HCT116 (cell line): ENCODE measurements around the gene NPFFR1. TPM values are rescaled to one million over a fixed set of nuclear protein-coding genes. Genes with fewer than 3 reads are reported as not detected.

Source experiments
- ATAC-seq: fragments of 200-7000 bp; cut with Tn5 transposase; 2 replicates; pipeline ENCODE4 v1.9.1; 2020; ENCODE audit warnings: mild to moderate bottlenecking, moderate library complexity
- BruUV-seq: library from RNA; stranded (reverse); fragments of 400-500 nt; replicated peaks from 2 replicates; lab custom pipeline; 2021; lab: Mats Ljungman, UMichigan
- CTCF ChIA-PET: fragments of 300-600 bp; sonication (Branson Sonifier 250); formaldehyde crosslinking; loops from one replicate; lab custom pipeline; 2021; ENCODE audit warnings: antibody characterized with exemption; lab: Charles Lee
- POLR2A ChIA-PET: fragments of 300-600, 350-600 bp; sonication (Branson Sonifier 250); formaldehyde crosslinking; loops from one replicate; lab custom pipeline; 2021; ENCODE audit warnings: antibody characterized with exemption; lab: Charles Lee
- RAD21 ChIA-PET, 2 experiments: fragments of 300-600 bp; sonication (Branson Sonifier 250); formaldehyde crosslinking; loops; one replicate each; lab custom pipeline; 2023; ENCODE audit warnings: low total read pairs in 2 of 2; ENCODE audit not compliant: uncharacterized antibody in 2 of 2, unreplicated experiment in 2 of 2, low non-redundant PET in 1 of 2; lab: Charles Lee
- DNase-seq: peaks from one replicate; pipeline ENCODE4 v3.0.0-alpha.2; 2010; ENCODE audit warnings: low read depth, low spot score
- H2AFZ ChIP-seq: fragments of 200-600 bp; shearing (Covaris generic), sonication (generic); 2 replicates; pipeline ENCODE4 v1.6.1; 2017; ENCODE audit warnings: low read depth, mixed run types, mixed read lengths, antibody characterized with exemption, low read length; ENCODE audit not compliant: poor library complexity, severe bottlenecking
- H3K27ac ChIP-seq: 2 replicates; pipeline ENCODE4 v1.5.1; 2012; ENCODE audit warnings: low read depth, low read length
- H3K27me3 ChIP-seq: fragments of 200-600 bp; sonication (generic); 2 replicates; pipeline ENCODE4 v1.6.1; 2016; ENCODE audit warnings: mixed run types, low read length, mixed read lengths; ENCODE audit not compliant: insufficient read depth
- H3K36me3 ChIP-seq, 2 experiments: fragments of 200-500 bp in 1 of 2; fragments of 200-600 bp in 1 of 2; sonication (Bioruptor generic) in 1 of 2; sonication (generic) in 1 of 2; 2 replicates each; pipeline versions ENCODE4 v1.5.1 to v1.6.1; 2014 to 2016; ENCODE audit warnings: low read length in 2 of 2, inconsistent platforms in 1 of 2, mixed read lengths in 1 of 2, mixed run types in 1 of 2; ENCODE audit not compliant: insufficient read depth in 2 of 2, control insufficient read depth in 1 of 2
- H3K4me1 ChIP-seq, 2 experiments: fragments of 200-600 bp in 1 of 2; sonication (generic) in 1 of 2; 2 replicates each; pipeline versions ENCODE4 v1.5.1 to v1.6.1; 2012 to 2017; ENCODE audit warnings: low read length in 2 of 2, inconsistent platforms in 1 of 2, mild to moderate bottlenecking in 1 of 2, mixed read lengths in 1 of 2, mixed run types in 1 of 2, moderate library complexity in 1 of 2; ENCODE audit not compliant: insufficient read depth in 2 of 2, control insufficient read depth in 1 of 2
- H3K4me2 ChIP-seq: fragments of 200-600 bp; sonication (generic); 2 replicates; pipeline ENCODE4 v1.6.1; 2017; ENCODE audit warnings: mixed run types, low read length, mixed read lengths
- H3K4me3 ChIP-seq, 2 experiments: fragments of 200-600 bp in 1 of 2; sonication (generic) in 1 of 2; replicated peaks in 1 of 2; 2 replicates each; pipeline ENCODE4 v1.5.1; 2011 to 2016; ENCODE audit warnings: low read length in 2 of 2, control low read depth in 1 of 2, low read depth in 1 of 2, mild to moderate bottlenecking in 1 of 2, mixed read lengths in 1 of 2, mixed run types in 1 of 2
- H3K79me2 ChIP-seq: fragments of 200-600 bp; sonication (generic); 2 replicates; pipeline ENCODE4 v1.6.1; 2017; ENCODE audit warnings: mild to moderate bottlenecking, mixed run types, low read length, moderate library complexity, mixed read lengths; ENCODE audit not compliant: insufficient read depth
- H3K9ac ChIP-seq: fragments of 200-600 bp; sonication (generic); 2 replicates; pipeline ENCODE4 v1.6.1; 2016; ENCODE audit warnings: low read length, mixed read lengths
- H3K9me2 ChIP-seq: fragments of 200-600 bp; sonication (generic), shearing (Covaris generic); 2 replicates; pipeline ENCODE4 v1.6.1; 2017; ENCODE audit warnings: mixed run types, mild to moderate bottlenecking, moderate library complexity; ENCODE audit not compliant: insufficient read depth
- H3K9me3 ChIP-seq, 2 experiments: fragments of 200-500 bp in 1 of 2; fragments of 200-600 bp in 1 of 2; sonication (Bioruptor generic) in 1 of 2; sonication (generic) in 1 of 2; 2 replicates each; pipeline ENCODE4 v1.6.1; 2014 to 2017; ENCODE audit warnings: low read length in 2 of 2, mixed read lengths in 2 of 2, inconsistent platforms in 1 of 2, low read depth in 1 of 2, mild to moderate bottlenecking in 1 of 2, mixed run types in 1 of 2, moderate library complexity in 1 of 2; ENCODE audit not compliant: control insufficient read depth in 1 of 2, insufficient read depth in 1 of 2
- H4K20me1 ChIP-seq: fragments of 200-600 bp; sonication (generic), shearing (Covaris generic); 2 replicates; pipeline ENCODE4 v1.6.1; 2017; ENCODE audit warnings: mixed run types, mild to moderate bottlenecking, moderate library complexity; ENCODE audit not compliant: insufficient read depth
- EGR1 ChIP-seq: IDR thresholded peaks from 2 replicates; pipeline ENCODE4 v1.6.1; 2012; ENCODE audit warnings: low read depth
- SIN3A ChIP-seq: IDR thresholded peaks from 2 replicates; pipeline ENCODE4 v1.6.1; 2012; ENCODE audit warnings: low read depth
- intact Hi-C: fragments of 100-400 bp; cut with micrococcal nuclease; formaldehyde crosslinking; loops from 2 replicates; pipeline ENCODE4 v1.10.0; 2022
- total RNA-seq: library from RNA; stranded (reverse); gene quantifications from one replicate; pipeline ENCODE4 v1.2.1, GENCODE V29; 2021; ENCODE audit not compliant: unreplicated experiment
- TF ChIP-seq, protein P1 (sequence below): IDR thresholded peaks from 2 replicates; pipeline ENCODE4 v1.6.1; 2012
- TF ChIP-seq, protein P2 (sequence below): IDR thresholded peaks from 2 replicates; pipeline ENCODE4 v1.6.1; 2012; ENCODE audit warnings: low read depth
- TF ChIP-seq, protein P3 (sequence below): IDR thresholded peaks from 2 replicates; pipeline ENCODE4 v1.6.1; 2012

Gene NPFFR1
- total RNA-seq, 1 experiment from 2014 or later = 0.02 TPM

GRCh38 chr10:70306886-70307520 lies 23.2 kb upstream of the NPFFR1 start:
- no peaks in the 10 kb centered on the region for H3K36me3 ChIP-seq
- no peak overlapping the region for H3K9ac ChIP-seq
- no peak overlapping the region for H3K27ac ChIP-seq
- POLR2A ChIA-PET = no interaction called here
- BruUV-seq = no TSS peak
- no peaks in the 10 kb centered on the region for H4K20me1 ChIP-seq
- no peaks in the 10 kb centered on the region for H3K79me2 ChIP-seq
- H2AFZ ChIP-seq = no peak overlapping the region
- TF ChIP-seq, protein P1, sequence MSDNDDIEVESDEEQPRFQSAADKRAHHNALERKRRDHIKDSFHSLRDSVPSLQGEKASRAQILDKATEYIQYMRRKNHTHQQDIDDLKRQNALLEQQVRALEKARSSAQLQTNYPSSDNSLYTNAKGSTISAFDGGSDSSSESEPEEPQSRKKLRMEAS = no peak
- TF ChIP-seq, protein P2, sequence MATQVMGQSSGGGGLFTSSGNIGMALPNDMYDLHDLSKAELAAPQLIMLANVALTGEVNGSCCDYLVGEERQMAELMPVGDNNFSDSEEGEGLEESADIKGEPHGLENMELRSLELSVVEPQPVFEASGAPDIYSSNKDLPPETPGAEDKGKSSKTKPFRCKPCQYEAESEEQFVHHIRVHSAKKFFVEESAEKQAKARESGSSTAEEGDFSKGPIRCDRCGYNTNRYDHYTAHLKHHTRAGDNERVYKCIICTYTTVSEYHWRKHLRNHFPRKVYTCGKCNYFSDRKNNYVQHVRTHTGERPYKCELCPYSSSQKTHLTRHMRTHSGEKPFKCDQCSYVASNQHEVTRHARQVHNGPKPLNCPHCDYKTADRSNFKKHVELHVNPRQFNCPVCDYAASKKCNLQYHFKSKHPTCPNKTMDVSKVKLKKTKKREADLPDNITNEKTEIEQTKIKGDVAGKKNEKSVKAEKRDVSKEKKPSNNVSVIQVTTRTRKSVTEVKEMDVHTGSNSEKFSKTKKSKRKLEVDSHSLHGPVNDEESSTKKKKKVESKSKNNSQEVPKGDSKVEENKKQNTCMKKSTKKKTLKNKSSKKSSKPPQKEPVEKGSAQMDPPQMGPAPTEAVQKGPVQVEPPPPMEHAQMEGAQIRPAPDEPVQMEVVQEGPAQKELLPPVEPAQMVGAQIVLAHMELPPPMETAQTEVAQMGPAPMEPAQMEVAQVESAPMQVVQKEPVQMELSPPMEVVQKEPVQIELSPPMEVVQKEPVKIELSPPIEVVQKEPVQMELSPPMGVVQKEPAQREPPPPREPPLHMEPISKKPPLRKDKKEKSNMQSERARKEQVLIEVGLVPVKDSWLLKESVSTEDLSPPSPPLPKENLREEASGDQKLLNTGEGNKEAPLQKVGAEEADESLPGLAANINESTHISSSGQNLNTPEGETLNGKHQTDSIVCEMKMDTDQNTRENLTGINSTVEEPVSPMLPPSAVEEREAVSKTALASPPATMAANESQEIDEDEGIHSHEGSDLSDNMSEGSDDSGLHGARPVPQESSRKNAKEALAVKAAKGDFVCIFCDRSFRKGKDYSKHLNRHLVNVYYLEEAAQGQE = no peak
- no peak for TF ChIP-seq EGR1
- TF ChIP-seq SIN3A = no peak
- TF ChIP-seq, protein P3, sequence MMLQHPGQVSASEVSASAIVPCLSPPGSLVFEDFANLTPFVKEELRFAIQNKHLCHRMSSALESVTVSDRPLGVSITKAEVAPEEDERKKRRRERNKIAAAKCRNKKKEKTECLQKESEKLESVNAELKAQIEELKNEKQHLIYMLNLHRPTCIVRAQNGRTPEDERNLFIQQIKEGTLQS = no peak
- no peaks in the 10 kb centered on the region for H3K4me1 ChIP-seq
- RAD21 ChIA-PET = no interaction called here
- ATAC-seq (no peak), DNase-seq (no peak)
- no peaks in the 10 kb centered on the region for H3K9me2 ChIP-seq
- H3K9me3 ChIP-seq = no peaks in the 10 kb centered on the region
- no peaks in the 10 kb centered on the region for H3K27me3 ChIP-seq
- intact Hi-C loops = no loop called here
- no peak overlapping the region for H3K4me2 ChIP-seq
- H3K4me3 ChIP-seq = no peak overlapping the region
- CTCF ChIA-PET = no interaction called here
